Measurements from ENCODE around the gene CLCN7.
"Not testable (repeated sequence)": the region's sequence is repeated elsewhere in the genome, so short reads cannot be mapped to it uniquely, and the experiment has no call there.

CLCN7 gene

DNA sequence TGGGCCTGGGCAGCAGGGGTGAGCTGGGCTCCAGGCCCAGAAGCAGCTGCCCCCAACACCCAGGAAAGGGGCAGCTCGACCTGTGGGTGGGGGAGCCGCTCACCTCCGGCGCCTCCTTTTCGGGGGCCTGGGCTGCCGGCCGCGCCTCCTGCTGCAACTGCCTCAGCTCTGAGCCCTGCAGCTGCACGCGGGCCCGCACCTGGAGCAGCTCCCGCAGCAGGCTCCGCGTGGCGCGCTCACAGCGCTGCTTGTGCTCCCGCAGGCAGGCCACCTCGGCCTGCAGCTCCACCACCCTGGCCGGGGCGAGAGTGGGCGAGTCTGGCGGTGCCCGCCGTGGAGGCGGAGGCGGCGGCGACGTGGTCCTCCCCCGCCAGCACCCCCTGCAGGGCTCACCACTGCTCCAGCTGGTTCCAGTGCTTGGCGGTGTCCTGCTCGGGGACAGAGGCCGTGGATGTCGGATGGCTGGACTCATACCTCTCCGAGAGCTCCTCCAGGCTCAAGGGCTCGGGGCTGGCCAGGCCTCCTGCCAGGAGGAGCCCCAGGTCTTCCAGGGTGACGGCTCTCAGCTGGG lies 31.3 kb downstream of the CLCN7 start:
- no peak for DNase-seq

DNA sequence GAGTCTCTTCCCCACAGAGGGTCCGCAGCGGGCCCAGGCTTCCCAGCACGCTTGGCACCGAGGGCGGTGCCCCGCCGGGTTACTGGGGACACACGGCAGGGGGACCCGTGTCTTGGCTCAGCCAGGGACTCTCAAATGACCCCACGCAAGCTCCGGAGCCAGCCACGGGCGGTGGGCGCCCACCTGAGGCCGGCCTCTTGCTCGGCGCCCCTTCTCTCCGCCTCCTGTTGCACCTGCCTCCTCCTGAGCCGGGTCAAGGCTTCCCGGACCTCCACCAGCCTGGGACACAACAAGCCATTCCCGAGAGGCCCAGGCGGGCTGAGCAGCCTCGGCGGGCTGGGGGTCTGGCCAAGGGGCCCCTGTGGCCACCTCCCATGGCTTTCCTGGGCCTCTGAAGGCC lies 32.1 kb downstream of the CLCN7 start:
- DNase-seq: no peak

DNA sequence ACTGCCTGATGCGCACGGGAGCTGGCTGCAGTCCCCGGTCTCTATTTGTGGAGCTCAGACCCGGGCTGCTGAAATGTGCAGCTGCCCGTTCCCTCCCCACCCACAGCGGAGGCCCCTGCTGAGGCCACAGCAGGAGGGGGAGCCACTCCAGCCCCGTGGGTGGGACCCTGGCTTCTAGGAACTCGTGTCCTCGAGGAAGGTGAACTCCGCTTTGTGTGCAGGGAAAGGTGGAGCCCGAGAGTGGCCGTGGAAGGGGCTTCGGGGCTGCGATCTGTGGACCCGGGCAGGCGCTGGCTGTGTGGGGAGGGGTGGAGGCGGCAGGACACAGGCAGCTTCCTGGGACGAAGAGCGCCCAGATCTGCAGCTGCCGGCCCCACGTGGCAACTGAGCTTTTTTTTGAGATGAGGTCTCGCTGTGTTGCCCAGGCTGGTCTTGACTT lies 33.4 kb downstream of the CLCN7 start:
- no peak for DNase-seq

DNA sequence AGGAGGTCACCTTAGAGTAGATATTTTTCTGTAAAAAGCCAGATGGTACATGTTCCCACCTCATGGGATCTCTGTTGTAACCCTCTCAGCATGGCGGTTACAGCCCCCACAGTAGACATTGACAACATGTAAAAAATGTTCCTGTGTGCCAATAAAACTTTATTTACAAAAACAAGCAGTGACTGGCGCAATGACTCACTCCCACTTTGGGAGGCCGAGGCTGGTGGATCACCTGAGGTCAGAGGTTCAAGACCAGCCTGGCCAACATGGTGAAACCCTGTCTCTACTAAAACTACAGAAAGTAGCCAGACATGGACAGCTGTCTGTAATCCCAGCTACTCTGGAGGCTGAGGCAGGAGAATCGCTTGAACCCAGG lies 35.1 kb downstream of the CLCN7 start:
- DNase-seq: not testable (repeated sequence)

DNA sequence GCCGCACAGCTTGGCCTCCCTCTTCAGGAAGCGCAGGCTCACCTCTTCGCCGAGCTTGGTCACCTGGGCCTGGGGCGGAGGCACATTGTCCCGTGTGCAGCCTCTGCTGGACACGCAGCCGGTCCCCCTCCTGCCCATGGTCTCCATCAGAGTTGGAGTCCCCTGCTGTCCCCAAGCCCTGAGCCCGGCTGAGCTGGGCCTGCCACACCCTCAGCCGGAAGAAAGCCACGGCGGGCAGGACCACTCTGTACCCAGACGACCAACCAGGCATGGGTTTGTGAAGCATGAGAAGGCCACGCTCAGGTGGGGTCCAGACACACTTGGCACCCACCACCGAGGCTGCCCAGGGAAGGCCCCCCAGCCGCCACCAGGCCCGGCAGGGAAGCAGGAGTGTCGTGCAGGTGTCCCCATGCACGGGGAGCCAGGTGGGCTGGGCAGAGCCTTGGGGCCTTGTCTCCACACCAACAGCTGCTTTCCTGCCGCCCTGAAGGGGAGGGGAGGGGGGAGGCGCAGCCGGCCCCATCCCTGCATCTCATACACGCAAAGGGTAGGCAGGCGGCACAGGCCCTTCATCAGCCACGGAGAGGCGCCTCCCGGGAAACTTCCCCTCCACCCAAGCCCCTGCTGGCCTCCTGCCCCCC lies 35.6 kb downstream of the CLCN7 start:
- no peak for DNase-seq

DNA sequence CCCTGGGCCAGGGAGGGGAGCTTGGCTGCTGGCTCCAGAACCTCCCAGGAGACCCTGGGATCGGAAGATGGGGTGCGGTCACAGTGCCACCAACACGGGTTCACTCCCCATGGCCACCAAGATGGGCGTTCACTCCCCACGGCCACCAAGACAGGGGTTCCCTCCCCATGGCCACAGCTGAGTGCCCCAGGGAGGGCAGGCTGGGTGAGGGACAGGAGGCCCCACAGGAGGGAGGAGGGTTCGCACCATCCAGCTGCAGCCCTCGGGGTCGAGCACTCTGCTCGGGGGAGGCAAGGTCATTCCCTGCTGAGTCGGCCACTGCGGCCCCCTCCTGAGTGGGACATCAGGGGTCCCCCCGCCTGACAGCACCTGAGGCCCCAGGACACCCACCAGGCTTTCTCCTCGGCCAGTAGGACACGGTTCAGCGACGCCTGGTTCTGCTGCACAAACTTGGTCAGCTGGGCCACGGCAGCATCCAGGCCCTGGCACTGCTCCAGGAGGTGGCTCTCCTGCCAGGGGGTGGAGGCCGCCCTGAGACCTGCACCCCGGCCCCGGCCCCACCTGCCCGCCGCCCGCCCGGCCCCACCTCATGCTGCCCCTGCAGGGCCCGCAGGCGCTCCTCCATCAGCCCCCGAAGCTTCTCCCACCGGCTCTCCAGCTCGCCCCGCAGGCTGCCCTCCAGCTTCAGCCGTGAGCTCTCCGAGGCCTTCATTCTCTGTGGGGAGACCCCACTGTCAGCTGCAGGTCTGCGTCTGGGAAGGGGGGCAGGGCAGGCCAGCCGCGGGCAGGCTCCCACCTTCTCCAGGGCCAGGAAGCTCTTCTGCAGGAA lies 36.4 kb downstream of the CLCN7 start:
- DNase-seq: no peak

DNA sequence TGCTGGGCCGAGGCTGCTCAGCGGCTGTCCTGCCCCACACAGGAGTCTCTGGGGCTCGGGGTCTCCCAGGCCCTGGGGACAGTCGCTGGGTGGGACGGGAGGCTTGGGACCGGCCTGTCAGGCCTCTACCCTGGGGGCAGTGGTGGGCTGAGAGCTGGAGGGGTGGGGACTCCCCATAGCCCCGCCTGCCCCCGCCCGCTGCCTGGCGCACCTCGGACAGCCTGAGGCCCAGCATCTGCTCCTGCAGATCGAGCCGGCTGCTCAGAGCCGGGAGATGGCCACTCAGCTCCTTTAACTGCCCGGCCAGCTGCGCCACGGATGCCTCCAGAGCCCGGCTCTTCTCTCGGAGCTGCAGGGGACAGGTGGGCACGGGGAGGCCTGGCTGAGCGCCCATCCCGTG lies 37.2 kb downstream of the CLCN7 start:
- no peak for DNase-seq

DNA sequence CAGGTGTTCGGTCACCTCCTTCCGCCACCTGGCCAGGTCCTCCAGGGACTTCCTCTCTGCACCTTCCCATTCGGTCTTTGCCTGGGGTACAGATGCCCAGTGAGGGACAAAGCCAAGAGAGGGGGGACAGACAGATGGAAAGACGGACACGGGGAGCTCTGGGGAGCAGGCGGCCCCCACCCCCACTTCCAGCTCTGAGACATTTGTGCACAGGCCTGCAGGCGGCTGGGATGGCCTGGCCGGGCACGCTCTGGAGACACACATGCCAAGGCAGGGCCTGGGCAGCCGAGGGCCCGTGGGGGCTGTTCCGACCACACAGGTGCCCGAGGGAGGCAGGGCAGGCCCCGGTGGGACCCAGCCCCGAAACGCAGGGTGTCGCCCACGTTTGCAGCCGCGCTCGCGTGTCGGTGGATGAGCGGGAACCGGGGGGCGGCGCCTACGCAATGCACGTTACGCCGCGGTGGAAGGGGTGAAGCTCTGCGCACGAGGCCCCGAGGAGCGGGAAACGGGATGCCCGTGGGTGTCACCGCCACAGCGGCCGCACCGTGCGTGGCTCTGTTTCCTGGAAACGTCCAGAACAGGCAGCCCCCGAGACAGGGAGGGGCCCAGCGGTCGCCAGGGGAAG lies 38.0 kb downstream of the CLCN7 start:
- DNase-seq: no peak

DNA sequence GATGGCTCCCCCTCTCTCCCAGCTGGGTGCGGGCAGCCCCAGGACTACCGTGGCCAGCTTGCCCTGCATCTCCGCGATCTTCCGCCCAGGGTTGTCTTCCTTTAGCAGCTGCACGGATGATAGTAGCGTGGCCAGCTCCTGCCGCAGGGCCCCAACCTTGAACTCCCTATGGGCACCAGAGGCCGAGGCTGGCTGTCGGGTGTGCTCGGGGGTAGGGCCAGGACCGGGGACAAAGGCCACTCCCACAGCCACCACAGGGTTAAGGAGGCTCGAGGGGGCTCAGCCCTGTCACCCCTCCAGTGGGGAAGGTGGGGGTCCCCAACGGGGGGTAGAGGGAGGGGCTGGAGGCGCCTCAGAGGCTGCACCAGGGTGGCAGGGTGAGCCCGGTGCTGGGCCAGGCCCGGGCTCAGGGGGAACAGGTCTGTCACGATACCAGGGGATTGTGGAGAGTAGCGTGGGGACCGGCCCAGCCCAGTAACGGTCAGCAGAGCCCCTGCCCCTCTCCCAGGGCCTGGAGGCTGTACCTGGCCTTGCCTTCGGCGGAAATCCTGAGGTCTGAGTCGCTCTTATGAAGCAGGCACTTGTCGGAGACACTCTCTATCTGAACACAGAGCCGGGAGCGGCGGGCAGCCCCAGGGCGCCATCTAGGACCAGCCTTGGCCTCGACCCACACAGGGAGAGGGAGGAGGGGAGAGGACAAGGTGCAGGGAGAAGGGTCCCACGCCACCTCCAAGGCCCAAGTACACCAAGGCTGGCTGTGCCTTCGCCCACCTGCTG lies 38.7 kb downstream of the CLCN7 start:
- no peak for DNase-seq

DNA sequence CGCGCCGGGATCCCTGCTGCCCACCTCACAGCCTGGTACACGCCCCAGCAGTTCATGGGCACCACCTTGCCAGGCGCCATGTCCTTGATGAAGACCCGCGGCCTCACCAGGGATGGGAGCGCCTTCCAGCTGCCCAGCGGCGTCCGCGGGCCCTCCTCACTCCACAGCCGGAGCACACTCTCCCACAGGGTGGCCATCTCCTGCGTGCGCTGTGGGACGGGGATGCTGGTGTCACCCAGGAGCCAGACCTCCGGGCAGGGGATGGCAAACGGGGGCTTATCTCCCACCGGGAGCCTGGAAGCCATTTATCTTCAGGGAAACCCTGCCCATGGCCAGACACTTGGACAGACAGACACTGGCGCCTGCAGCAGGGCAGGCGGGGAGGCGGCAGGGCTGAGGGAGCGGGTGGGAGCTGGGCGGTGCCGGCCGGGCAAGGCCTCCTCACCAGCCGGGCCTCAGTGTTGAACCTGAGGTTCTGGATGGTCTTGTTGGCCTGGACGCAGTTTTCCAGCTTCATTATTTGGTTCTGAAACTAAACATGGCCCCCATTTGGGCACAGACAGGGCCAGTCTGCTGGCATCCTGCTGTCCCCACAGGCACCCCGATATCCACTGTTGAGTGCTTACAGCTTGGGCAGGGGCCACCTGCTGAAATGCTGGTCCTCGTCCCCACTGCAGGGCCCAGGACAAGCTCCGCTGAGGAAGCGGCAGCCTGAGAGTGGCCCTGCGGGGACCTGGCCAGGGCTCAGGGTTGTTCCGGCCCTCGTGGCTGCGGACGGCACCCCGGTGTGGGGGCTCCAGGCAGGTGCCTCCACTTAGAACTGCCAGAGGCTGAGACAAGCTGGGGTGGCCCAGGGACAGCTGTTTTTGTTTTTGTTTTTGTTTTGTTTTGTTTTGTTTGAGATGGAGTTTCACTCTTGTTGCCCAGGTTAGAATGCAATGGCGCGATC lies 39.9 kb downstream of the CLCN7 start:
- DNase-seq: no peak

DNA sequence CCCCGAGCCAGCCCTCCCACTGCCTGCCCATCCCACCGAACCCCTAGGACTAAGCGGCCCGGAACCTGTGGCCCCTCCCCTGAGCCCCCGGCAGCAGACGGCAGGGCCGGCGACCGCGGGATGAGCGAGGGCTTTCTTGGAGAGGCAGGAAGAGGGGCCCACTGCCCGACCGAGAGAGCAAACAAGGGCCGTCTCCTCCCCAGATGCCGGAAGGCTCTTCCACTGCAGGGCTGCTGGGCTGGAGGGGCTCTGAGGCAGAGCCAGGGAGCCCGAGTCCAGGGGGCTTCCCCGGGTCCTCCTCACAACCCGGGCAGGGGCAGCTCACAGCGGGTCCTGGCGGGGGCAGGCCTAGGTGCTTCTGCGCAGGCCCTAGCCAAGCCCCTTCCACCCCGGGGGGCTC lies 41.1 kb downstream of the CLCN7 start:
- DNase-seq: no peak

DNA sequence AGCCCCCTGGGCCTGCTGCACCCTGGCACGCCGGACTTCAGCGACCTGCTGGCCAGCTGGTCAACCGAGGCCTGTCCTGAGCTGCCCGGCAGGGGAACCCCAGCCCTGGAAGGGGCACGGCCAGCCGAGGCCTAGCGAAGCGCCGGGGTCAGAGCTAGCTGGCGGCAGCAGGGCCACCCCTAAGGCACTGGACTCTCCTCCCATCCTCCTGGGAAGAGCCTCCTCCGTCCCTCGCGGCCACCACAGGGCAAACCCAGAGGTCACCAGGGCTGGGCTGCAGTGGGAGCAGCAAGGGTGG lies 41.6 kb downstream of the CLCN7 start:
- no peak for DNase-seq

DNA sequence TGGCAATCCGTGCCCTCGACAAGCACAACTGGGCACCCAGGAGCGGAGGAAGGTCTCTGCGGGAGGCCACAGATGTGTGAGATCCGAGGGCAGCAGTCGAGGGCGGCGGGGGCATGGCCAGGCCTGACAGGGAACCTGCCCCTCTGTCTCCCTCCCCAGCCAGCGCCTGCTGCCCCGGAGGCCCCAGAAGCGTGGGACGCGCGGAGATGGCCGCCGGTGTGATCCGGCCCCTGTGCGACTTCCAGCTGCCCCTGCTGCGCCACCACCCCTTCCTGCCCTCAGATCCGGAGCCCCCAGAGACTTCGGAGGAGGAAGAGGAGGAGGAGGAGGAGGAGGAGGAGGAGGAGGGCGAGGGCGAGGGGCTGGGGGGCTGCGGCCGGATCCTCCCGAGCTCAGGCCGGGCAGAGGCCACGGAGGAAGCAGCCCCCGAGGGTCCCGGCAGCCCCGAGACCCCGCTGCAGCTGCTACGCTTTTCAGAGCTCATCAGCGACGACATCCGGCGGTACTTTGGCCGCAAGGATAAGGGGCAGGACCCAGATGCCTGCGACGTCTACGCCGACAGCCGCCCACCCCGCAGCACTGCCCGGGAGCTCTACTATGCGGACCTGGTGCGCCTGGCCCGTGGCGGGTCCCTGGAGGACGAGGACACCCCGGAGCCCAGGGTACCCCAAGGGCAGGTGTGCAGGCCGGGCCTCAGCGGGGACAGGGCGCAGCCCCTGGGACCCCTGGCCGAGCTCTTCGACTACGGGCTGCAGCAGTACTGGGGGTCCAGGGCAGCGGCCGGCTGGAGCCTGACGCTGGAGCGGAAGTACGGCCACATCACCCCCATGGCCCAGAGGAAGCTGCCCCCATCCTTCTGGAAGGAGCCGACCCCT lies 42.2 kb downstream of the CLCN7 start:
- no peak for DNase-seq

DNA sequence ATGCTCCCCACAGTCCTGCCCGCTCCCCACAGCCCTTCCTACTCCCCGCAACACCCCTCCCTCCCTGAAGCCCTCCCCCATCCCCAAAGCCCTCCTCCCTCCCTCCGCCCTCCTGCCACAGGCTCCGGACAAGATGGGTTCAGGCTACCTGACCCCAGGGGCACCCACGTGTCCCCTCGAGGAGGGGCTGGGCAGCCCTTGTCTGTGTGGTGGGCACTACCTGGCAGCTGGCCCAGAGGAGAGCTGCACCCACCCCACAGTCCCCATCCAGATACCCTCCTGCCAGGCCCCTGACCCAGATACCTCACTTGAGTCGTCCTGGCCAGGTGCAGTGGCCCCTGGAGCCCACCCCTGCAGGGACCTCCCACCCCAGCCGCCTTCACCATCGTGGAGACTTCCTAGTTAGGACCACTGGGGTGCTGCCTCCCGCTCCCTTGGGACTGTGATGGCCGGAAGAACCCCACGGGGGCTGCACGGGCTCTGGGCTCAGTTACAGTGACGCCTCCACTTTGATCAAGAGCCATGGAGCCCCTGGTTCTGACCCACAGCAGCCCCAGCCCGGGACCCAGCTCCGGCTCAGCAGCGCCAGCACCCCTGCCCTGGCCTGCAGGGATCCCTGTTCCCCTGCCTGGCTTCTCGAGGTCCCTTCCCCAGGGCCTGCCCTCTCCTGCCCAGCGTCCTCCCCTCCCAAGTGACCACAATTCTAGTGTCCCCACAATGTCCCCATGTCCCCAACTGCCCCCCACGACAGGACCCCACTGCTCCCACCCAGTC lies 43.1 kb downstream of the CLCN7 start:
- no peak for DNase-seq

DNA sequence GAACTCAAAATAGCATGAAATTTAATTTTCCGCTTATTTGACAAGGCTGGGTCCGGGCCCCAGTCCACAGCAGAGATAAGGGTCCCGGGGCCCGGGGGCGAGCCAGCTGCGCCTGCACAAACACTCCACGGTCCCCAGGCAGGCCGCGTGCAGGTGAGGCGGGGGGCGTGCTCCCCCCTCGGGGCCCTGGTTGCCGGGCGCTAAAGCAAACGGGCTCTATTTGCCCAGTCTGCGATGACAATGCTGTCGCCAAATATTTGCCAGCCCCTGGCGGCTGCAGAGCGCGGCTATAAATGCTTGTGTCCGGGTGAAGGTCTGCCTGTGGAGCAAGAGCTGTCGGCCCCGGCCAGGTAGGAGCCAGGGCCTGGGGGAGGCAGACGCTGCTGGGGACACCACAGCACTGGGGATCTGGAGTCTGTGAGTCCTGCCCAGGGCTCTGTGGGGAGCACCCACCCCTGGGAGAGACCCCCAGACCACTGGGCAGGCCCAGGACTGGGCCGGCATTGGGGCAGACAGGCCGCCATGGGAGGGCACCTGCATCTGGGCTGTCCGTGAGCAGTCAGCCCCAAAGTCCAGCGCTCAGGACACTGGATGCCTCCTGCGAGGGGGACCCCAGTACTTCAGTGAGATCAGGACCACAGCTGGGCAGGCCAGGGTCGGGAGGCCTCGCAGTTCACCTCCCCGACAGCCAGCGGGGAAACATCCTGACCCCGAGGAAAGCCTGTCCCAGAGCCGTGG lies 43.9 kb downstream of the CLCN7 start, which contains the start of gene PERCC1:
TSS of gene PERCC1 (plus strand) at position 320 of the 738 bp plus-strand sequence. CDS start 1,516 bp downstream, outside the sequence.
- DNase-seq: no peak

DNA sequence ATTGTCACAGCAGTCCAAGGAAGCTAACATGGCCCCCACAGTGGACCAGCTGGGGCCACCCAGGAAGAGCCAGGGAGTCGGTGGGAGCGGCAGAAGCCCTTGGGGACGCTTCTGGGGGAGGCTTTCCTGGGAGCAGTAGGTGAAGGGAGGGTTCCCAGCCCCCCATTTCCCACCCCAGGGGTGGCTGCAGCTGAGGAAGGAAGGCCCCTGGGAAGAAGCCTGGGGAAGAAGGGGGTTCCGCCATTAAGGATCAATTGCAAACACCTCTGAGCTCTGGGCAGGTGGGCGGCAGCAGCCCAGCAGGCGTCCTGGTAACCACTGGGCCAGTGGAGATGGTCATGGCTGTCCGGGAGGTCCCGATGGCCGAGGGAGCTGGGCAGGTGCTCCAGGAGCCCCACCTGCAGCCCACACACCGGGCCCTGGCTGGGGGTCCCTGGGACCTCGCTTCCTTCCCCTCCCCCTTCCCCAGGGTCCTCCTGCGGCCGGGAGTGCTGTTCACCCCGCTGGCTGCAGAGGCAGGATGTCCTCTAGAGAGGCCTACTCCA lies 44.5 kb downstream of the CLCN7 start:
- DNase-seq: no peak

DNA sequence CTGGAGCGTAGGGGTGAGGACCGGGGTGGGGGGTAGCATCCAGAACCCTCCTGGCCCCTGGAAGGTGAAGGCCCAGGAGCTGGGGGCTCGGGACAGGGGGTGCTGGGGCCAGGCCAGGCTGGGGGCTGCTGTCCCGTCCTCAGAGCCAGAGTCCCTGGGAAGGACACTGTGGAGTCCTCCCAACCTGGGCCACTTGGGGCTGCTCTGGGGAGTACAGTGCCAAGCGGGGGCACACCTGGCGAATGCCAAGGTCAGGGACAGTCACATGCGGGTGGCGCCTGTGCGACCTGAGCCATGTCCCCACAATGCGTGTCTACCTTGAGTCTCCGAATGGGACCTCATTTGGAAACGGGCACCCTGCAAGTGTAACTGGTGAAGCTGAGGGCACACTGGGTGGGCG lies 45.2 kb downstream of the CLCN7 start:
- DNase-seq: no peak

DNA sequence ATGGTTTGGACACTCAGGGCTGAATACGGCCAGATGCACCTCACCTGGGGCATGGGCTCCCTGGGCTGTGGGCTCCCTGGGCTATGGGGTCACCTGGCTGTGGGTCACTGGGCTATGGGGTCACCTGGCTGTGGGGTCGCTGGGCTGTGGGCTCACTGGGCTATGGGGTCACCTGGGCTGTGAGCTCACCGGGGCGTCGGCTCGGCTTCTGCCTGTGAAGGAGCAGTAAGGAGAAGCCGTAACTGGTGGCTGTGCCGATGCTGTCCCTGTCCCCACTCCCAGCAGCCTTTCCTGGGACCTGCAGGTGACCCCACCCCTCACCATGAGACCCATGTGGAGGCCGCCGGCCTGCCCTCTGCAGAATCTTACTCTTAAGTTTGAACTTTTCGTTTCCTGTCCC lies 45.8 kb downstream of the CLCN7 start:
- DNase-seq: no peak

DNA sequence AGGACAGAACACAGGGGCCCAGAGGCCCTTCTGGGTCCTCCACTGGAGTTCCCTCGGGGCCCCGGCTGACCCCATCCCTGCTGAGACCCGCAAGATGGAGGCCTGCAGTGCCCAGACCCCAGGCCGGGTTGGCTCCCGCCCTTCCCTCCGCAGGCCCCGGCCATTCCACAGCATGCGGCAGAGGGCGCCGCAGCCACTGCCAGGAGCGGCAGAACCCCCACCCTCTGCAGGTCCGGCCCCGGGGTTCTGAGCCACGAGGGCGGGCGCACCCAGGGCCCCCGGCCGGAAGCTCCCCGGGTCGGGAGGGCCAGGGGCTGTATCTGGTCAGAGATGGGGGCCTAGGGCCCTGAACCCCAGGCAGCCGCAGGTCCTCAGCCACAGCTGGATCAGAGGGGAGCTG lies 46.3 kb downstream of the CLCN7 start:
- peak; percentile 58 for DNase-seq
